Bronchial epithelial cell (primary cell): Measurements from ENCODE around the gene RAPGEF6. TPM values are rescaled to one million over a fixed set of nuclear protein-coding genes. Genes with fewer than 3 reads are reported as not detected.

ENCODE experiments used
- DNase-seq: peaks from one replicate; pipeline ENCODE4 v3.0.0-alpha.2; 2010; ENCODE audit warnings: low read depth
- FAIRE-seq: peaks from 2 replicates; lab custom pipeline; 2011; peaks lifted over from hg19 to GRCh38; lab: Jason Lieb, UNC
- H3K27me3 ChIP-seq: 2 replicates; pipeline ENCODE4 v1.5.1; 2011; ENCODE audit warnings: low read length; ENCODE audit not compliant: control insufficient read depth, insufficient read depth
- H3K36me3 ChIP-seq: 2 replicates; pipeline ENCODE4 v1.5.1; 2011; ENCODE audit warnings: low read length; ENCODE audit not compliant: control insufficient read depth, insufficient read depth
- H3K4me3 ChIP-seq: 2 replicates; pipeline ENCODE4 v1.5.1; 2011; ENCODE audit warnings: mild to moderate bottlenecking, low read depth, low read length, control low read depth
- CTCF ChIP-seq: IDR thresholded peaks from 2 replicates; pipeline ENCODE4 v1.5.1; 2011; ENCODE audit warnings: mild to moderate bottlenecking, moderate library complexity, low read length, control low read depth, inconsistent platforms; ENCODE audit not compliant: insufficient read depth, severe bottlenecking
- total RNA-seq: library from RNA; depleted of rRNA; stranded (reverse); fragments of >200 nt; gene quantifications from 2 replicates; pipeline ENCODE4 v1.2.1, GENCODE V29; 2014

The RAPGEF6 gene
- total RNA-seq, 1 donor from 2014 or later, result 14.2 TPM

GRCh38 chr5:131441184-131441583 lies 193.8 kb downstream of the RAPGEF6 start:
- H3K27me3 ChIP-seq, result no peaks in the 10 kb centered on the region
- FAIRE-seq (no peak), DNase-seq (no peak)
- H3K36me3 ChIP-seq, result peaks cover 2% of the 10 kb centered on the region
- no peak overlapping the region for H3K4me3 ChIP-seq
- no peak for TF ChIP-seq CTCF

- DNase-seq, result no peak
- FAIRE-seq, result no peak
- H3K27me3 ChIP-seq, result no peaks in the 10 kb centered on the region
- H3K4me3 ChIP-seq, result no peak overlapping the region
- TF ChIP-seq CTCF, result no peak
- H3K36me3 ChIP-seq, result peaks cover 3% of the 10 kb centered on the region
Observed at GRCh38 chr5:131436081-131436480, 198.9 kb downstream of the RAPGEF6 start.

- no peaks in the 10 kb centered on the region for H3K27me3 ChIP-seq
- peaks cover 8% of the 10 kb centered on the region for H3K36me3 ChIP-seq
- TF ChIP-seq CTCF, result no peak
- no peak for FAIRE-seq
- no peak for DNase-seq
- H3K4me3 ChIP-seq, result no peak overlapping the region
Observed at GRCh38 chr5:131433109-131433508, 201.9 kb downstream of the RAPGEF6 start.

GRCh38 chr5:131431794-131432193 lies 203.2 kb downstream of the RAPGEF6 start:
- peaks cover 9% of the 10 kb centered on the region for H3K36me3 ChIP-seq

GRCh38 chr5:131430794-131431193 lies 204.2 kb downstream of the RAPGEF6 start:
- Histone ChIP-seq H3K4me3 (no peak overlapping the region), H3K36me3 (peaks cover 12% of the 10 kb centered on the region), H3K27me3 (no peaks in the 10 kb centered on the region)
- FAIRE-seq (peak; percentile 32), DNase-seq (no peak)
- TF ChIP-seq CTCF, result no peak

More at GRCh38 chr5:131431794-131432193, 203.2 kb downstream of the RAPGEF6 start:
- no peaks in the 10 kb centered on the region for H3K27me3 ChIP-seq
- H3K4me3 ChIP-seq, result no peak overlapping the region
- no peak for DNase-seq
- no peak for TF ChIP-seq CTCF
- no peak for FAIRE-seq

GRCh38 chr5:131426011-131426410 lies 209.0 kb downstream of the RAPGEF6 start:
- no peak for TF ChIP-seq CTCF
- Histone ChIP-seq H3K27me3 (no peaks in the 10 kb centered on the region), H3K4me3 (no peak overlapping the region), H3K36me3 (peaks cover 8% of the 10 kb centered on the region)
- FAIRE-seq, result no peak
- no peak for DNase-seq
